ACHN (cell line): Measurements from ENCODE around the gene PRIM2.
"Not testable (repeated sequence)": the region's sequence is repeated elsewhere in the genome, so short reads cannot be mapped to it uniquely, and the experiment has no call there.

ENCODE experiments used
- DNase-seq: peaks from one replicate; pipeline ENCODE4 v3.0.0-alpha.2; 2015
- in situ Hi-C: cut with HindIII; loops from 2 replicates; pipeline ENCODE4 v1.10.0; 2017; ENCODE audit warnings: low sequenced_read_pairs, low pct_ligation_motif_present, low pct_unique_long_range_greater_than_20kb

PRIM2 gene

DNA sequence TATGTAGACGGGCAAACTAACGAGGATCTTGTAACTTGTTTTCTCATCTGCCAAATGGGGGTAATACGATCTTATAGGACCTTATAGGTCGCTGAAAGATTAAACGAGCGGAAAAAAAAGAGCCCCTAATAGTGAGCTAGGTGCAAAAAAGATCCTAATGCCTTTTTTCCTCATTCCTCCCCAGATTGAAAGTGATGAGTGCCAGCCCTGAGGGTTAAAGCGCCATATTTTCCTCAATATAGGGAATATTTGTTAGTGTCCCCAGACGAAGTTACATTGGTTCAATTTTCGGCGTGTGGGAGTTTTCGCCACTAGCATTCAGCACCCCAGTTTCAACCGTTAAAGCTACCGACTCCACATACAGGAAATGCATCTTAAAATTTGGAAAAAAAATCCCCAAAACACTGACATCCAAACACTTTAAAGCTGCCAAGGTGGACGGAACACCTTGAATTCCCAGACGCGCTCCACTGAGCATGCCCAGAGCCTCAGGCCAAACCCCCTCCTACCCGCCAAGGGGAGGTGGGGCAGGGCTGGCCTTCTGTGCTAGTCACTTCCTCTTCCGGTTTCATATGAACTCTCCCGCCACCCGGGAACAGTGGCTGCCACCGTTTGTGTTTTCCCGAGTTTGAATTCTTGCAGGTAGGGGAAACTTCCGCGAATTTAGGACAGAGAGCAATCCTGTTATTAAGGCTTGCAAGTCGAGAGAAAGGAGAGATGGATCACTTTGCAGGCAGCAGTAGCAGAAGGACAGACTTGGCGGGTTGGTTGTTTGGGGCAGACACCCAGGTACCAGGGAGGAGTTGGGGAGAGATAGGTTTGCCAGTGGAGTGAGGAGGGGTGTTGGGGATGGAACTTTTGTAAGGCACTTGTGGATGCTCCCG is at the start of gene PRIM2:
TSS of gene PRIM2 (plus strand) at position 571 of the 884 bp plus-strand sequence. CDS start 816 bp downstream, outside the sequence.
- DNase-seq: peak; percentile 75
- in situ Hi-C loops: loop anchor here (25.0 kb wide), 1 partner anchor 130 kb away; no protein-coding TSS in a partner anchor

DNA sequence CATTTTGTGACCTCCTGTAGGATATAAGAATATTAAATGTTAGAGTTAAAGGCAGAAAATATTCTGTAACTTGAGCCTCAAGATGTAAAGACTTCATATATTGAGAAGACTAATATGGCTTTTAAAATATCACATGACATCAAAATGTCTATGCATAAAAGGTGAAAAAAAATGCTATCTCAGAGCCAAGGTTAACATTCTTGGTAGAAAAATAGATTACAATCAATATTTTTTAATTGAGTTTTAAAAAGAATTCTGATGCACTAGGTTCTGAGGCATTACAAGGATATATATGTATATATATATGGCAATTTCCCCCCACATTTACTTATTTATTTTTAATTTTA is 49.2 kb upstream of the PRIM2 start:
- in situ Hi-C loops: no loop called here
- no peak for DNase-seq

DNA sequence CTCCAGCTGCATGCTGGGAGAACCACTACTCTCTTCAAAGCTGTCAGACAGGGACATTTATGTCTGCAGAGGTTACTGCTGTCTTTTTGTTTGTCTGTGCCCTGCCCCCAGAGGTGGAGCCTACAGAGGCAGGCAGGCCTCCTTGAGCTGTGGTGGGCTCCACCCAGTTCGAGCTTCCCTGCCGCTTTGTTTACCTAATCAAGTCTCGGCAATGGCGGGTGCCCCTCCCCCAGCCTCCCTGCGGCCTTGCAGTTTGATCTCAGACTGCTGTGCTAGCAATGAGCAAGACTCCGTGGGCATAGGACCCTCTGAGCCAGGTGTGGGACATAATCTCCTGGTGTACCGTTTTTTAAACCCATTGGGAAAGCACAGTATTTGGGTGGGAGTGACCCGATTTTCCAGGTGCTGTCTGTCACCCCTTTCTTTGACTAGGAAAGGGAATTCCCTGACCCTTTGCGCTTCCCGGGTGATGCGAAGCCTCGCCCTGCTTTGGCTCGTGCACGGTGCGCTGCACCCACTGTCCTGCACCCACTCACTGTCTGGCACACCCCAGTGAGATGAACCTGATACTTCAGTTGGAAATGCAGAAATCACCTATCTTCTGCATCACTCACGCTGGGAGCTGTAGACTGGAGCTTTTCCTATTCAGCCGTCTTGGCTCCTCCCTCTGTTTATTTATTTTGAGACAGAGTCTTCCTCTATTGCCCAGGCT is 43.2 kb upstream of the PRIM2 start:
- not testable (repeated sequence) for DNase-seq

GRCh38 chr6:57275384-57275783 is 42.0 kb upstream of the PRIM2 start:
- in situ Hi-C loops: no loop called here

More for the DNA sequence above, 43.2 kb upstream of the PRIM2 start:
- in situ Hi-C loops: not testable (repeated sequence)

GRCh38 chr6:57276946-57277345 is 40.5 kb upstream of the PRIM2 start:
- in situ Hi-C loops: no loop called here
- DNase-seq: no peak

More at GRCh38 chr6:57275384-57275783, 42.0 kb upstream of the PRIM2 start:
- no peak for DNase-seq

DNA sequence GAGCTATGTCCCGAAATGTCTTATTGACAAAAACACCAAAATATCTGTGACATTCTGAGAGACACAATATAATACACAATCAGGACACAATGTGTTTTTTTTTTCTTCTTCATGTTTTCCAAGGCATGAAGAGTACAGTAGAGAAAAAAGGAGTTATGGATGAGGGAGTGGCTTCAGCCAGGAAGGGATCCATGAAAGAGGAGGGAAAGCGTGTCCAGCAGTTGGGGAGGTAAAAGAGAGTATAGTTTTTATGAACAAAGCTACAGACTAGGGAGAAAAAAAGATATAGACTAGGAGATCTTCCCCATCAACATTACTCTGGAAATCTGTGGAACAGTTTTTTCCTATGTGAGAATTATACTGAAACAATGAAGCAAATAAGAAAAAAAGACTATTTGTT is 38.9 kb upstream of the PRIM2 start:
- no peak for DNase-seq
- in situ Hi-C loops: no loop called here

DNA sequence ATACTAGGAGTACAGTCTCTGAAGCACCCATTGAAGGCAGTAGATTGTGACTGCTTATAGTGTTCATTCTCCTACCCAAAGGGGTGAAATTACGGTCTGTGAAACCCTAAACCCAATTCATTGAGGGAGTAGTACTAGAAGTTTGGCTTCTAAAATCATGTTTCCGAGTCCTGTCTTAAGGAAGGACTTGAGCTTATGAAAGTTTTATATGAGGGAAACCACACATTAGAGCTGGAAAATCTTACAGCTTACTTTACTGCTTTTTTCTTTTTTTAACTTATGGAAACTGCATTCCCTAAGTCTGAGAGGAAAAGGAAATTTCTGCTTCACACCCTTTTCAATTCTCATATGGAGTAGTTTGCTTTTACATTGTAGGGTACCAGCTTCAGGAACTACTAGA is 38.4 kb upstream of the PRIM2 start:
- in situ Hi-C loops: no loop called here

DNA sequence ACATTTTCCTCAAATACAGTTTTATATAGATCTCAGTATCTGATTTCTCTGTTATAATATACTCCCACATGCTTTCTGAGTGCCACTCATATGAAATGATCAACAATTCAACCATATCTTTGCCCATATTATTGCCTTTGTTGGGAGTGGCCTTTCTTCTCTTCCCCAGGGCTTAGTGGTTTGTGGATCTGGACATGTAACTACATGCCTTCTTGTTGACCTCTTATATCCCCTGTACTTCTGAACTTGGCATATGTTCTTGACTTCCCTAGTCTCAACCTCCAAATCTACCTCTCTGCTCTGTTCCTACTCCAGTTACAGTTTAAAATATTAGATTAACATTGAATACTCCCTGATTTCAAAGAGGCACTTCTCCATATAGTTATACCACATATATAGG is 34.3 kb upstream of the PRIM2 start:
- no peak for DNase-seq
- in situ Hi-C loops: no loop called here

More for the DNA sequence above, 38.4 kb upstream of the PRIM2 start:
- DNase-seq: no peak

DNA sequence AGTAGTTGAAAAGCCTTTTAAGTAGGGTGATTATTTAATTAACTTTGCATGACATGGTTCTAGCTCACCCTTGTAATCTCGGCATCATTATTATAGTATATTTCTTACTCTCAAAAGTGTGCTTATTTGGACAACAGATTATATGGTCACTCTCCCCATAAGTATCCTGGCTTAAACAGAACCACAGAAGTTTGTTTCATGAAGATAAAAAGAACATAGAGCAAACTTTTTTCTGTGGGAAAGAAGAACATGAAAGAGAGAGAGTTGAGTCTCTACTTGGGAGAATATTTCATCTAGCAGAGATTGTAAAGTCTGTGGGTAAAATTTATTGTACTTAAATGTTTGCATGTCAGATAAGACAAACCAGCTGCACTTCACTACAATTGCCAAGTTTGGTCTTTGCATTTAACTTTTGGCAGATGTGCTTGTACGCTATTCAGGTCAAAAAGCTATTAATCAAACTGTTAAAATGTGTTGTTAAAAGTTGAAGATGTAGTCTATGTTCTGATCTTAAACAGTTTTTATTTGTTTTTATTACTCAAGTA is 33.4 kb upstream of the PRIM2 start:
- in situ Hi-C loops: no loop called here
- no peak for DNase-seq

DNA sequence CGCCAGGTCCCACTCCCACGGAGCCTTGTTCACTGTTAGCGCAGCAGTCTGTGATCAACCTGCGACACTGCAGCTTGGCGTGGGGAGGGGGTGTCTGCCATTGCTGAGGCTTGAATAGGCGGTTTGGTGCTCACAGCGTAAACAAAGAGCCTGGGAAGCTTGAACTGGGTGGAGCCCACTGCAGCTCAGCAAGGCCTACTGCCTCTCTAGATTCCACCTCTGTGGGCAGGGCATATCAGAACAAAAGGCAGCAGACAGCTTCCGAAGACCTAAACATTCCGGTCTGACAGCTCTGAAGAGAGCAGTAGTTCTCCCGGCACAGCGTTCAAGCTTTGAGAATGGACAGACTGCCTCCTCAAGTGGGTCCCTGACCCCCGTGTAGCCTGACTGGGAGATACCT is 29.3 kb upstream of the PRIM2 start:
- in situ Hi-C loops, DNase-seq: not testable (repeated sequence)

DNA sequence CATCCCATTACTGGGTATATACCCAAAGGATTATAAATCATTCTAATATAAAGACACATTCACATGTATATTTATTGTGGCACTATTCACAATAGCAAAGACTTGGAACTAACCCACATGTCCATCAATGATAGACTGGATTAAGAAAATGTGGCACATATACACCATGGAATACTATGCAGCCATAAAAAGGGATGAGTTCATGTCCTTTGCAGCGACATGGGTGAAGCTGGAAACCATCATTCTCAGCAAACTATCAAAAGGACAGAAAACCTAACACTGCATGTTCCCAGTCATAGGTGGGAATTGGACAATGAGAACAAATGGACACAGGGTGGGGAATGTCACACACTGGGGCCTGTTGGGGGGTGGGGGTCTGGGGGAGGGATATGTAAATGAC is 24.0 kb upstream of the PRIM2 start:
- DNase-seq, in situ Hi-C loops: not testable (repeated sequence)

GRCh38 chr6:57294862-57295445 is 22.5 kb upstream of the PRIM2 start:
- in situ Hi-C loops: no loop called here
- no peak for DNase-seq

DNA sequence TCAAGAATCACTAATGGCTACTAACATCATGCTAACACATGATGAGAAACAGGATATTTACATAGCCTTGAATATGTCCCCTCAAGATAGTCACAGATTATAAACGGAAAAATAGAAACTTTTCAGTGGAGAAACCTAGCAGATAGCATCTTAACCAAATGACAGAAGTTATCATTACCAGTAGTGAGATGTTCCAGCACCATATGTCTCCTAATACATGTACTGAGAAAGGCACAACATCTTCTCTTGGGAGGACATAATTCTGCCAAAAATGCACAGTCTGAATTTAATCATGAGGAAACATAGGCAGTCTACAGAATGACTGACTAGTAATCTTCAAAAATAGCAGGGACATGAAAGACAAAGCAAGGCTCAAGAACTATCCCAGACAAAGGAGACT is 19.9 kb upstream of the PRIM2 start:
- DNase-seq: no peak
- in situ Hi-C loops: no loop called here

- no peak for DNase-seq
- in situ Hi-C loops: no loop called here
Observed at GRCh38 chr6:57298741-57299140, 18.7 kb upstream of the PRIM2 start.

DNA sequence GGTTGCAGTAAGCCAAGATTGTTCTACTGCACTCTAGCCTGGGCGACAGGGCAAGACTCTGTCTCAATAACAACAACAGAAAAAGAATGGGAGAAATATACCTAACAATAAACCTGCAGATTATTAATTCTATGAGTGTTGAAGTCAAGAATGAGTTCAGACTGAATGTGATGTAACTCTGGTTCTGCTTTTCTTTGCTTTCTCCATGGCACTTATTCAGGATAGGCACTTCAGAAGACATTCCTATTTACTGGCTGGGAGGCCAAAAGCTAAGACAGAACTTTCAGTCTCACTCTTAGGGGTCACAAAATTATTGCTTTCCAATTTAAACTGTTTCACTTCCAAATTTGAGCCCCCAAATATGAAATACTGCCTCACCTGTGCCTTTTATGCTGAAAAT is 15.7 kb upstream of the PRIM2 start:
- DNase-seq: no peak
- in situ Hi-C loops: loop anchor here (25.0 kb wide), 1 partner anchor 114 kb away; no protein-coding TSS in a partner anchor

GRCh38 chr6:57302477-57302876 is 15.0 kb upstream of the PRIM2 start:
- in situ Hi-C loops: loop anchor here (25.0 kb wide), 1 partner anchor 115 kb away; no protein-coding TSS in a partner anchor
- no peak for DNase-seq

DNA sequence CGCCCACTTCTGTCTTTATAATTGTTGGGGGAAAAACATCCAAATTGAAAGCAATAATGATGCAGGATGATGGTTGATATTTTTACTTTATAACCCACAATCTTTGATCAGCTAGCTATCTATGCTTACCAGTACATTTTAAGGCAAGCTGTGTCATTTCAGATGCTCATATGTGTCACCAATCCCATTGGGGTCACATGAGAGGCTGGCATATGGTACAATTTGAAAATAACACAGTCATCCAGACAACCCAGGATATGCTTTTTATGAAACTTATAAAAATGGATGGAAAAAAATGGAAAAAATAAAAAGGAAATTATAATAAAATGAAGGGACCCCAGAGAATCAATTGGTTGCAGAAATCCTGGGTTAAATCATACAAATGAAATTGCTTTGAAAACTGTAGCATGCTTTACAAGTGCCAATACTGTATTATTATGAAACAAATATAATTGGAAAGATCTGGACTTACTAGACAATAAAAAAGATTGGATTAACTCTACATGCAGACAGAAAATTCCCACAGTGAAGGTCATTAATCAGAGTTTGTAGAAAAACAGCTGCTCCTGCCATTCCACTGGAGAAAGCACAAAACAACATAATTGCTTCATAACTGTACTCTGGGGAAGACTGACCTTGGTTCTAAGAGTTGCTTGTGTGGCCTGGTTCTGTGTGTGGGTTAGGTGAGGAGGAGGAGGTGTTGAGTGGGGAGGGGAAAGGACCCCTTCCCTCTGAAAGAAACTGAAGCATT is 13.3 kb upstream of the PRIM2 start:
- no peak for DNase-seq
- in situ Hi-C loops: loop anchor here (25.0 kb wide), 1 partner anchor 117 kb away; no protein-coding TSS in a partner anchor

GRCh38 chr6:57305107-57305506 is 12.3 kb upstream of the PRIM2 start:
- DNase-seq: no peak
- in situ Hi-C loops: loop anchor here (25.0 kb wide), 1 partner anchor 118 kb away; no protein-coding TSS in a partner anchor
